Fibroblast of lung (primary cell): ENCODE results near the gene DNAH5. TPM values are rescaled to one million over a fixed set of nuclear protein-coding genes. Genes with fewer than 3 reads are reported as not detected.

Experiments used
- DNase-seq, 2 donors: peaks; one replicate each; pipeline versions ENCODE4 v3.0.0 to v3.0.0-alpha.2; 2010; ENCODE audit warnings: low read depth in 2 of 2
- H2AFZ ChIP-seq: 2 replicates; pipeline ENCODE4 v1.5.1; 2012; ENCODE audit warnings: low read length, control low read depth, inconsistent platforms
- H3K27ac ChIP-seq: 2 replicates; pipeline ENCODE4 v1.5.1; 2011; ENCODE audit warnings: low read length, control low read depth; ENCODE audit not compliant: insufficient read depth
- H3K27me3 ChIP-seq: 2 replicates; pipeline ENCODE4 v1.5.1; 2011; ENCODE audit warnings: mild to moderate bottlenecking, low read length; ENCODE audit not compliant: control insufficient read depth, insufficient read depth
- H3K36me3 ChIP-seq: 2 replicates; pipeline ENCODE4 v1.5.1; 2011; ENCODE audit warnings: low read length; ENCODE audit not compliant: control insufficient read depth, insufficient read depth
- H3K4me1 ChIP-seq: 2 replicates; pipeline ENCODE4 v1.5.1; 2011; ENCODE audit warnings: low read length; ENCODE audit not compliant: control insufficient read depth, insufficient read depth; ENCODE audit errors: extremely low read depth
- H3K4me2 ChIP-seq: 2 replicates; pipeline ENCODE4 v1.5.1; 2011; ENCODE audit warnings: low read length, control low read depth; ENCODE audit not compliant: insufficient read depth; ENCODE audit errors: extremely low read depth
- H3K4me3 ChIP-seq, 4 experiments: fragments of 200-600 bp in 1 of 4; sonication (generic) in 1 of 4; replicated peaks in 1 of 4; 2 replicates each; pipeline ENCODE4 v1.5.1; 2011 to 2016; ENCODE audit warnings: low read length in 4 of 4, low read depth in 3 of 4, mild to moderate bottlenecking in 3 of 4, control low read depth in 2 of 4, inconsistent platforms in 1 of 4, mixed read lengths in 1 of 4; ENCODE audit not compliant: insufficient read depth in 1 of 4; ENCODE audit errors: control extremely low read depth in 1 of 4
- H3K79me2 ChIP-seq: 2 replicates; pipeline ENCODE4 v1.5.1; 2012; ENCODE audit warnings: mild to moderate bottlenecking, low read length, inconsistent platforms; ENCODE audit not compliant: control insufficient read depth, insufficient read depth
- H3K9ac ChIP-seq: 2 replicates; pipeline ENCODE4 v1.5.1; 2011; ENCODE audit warnings: mild to moderate bottlenecking, low read length, control low read depth; ENCODE audit not compliant: insufficient read depth
- H3K9me3 ChIP-seq: 2 replicates; pipeline ENCODE4 v1.5.1; 2012; ENCODE audit warnings: low read depth, low read length; ENCODE audit not compliant: control insufficient read depth, insufficient read depth
- H4K20me1 ChIP-seq: 2 replicates; pipeline ENCODE4 v1.5.1; 2011; ENCODE audit warnings: low read length; ENCODE audit not compliant: control insufficient read depth, insufficient read depth; ENCODE audit errors: extremely low read depth
- CTCF ChIP-seq, 2 donors: IDR thresholded peaks in 1 of 2; conservative IDR thresholded peaks in 1 of 2; 1 replicate in 1 of 2; 2 replicates in 1 of 2; pipeline ENCODE4 v1.5.1; 2011 to 2012; ENCODE audit warnings: low read length in 2 of 2, control low read depth in 1 of 2, inconsistent platforms in 1 of 2, low read depth in 1 of 2, mild to moderate bottlenecking in 1 of 2
- EZH2 ChIP-seq: IDR thresholded peaks from 2 replicates; pipeline ENCODE4 v1.5.1; 2012; ENCODE audit warnings: low read length, control low read depth, mild to moderate bottlenecking; ENCODE audit errors: missing control alignments
- polyA plus RNA-seq, 2 donors: library from polyadenylated mRNA; depleted of rRNA in 1 of 2; stranded (reverse) in 1 of 2; unstranded in 1 of 2; fragments of >200 nt; gene quantifications; 2 replicates each; pipeline ENCODE4 v1.2.1, GENCODE V29; 2011 to 2012; ENCODE audit warnings: missing spikeins in 1 of 2
- total RNA-seq: library from RNA; depleted of rRNA; stranded (reverse); fragments of >200 nt; gene quantifications from 2 replicates; pipeline ENCODE4 v1.2.1, GENCODE V29; 2014

Gene DNAH5
- total and polyA plus RNA-seq, 2 donors (not counting 1 experiment from before 2014, with no cell fraction given) = 2.1 to 3.1 TPM

- Histone ChIP-seq H4K20me1 (no peaks in the 10 kb centered on the region), H3K27ac (no peak overlapping the region), H3K9me3 (no peaks in the 10 kb centered on the region), H3K9ac (no peak overlapping the region), H3K36me3 (peaks cover 2% of the 10 kb centered on the region), H3K79me2 (no peaks in the 10 kb centered on the region), H3K4me3 (no peak overlapping the region), H3K4me1 (peaks cover 4% of the 10 kb centered on the region), H3K4me2 (no peak overlapping the region), H2AFZ (no peak overlapping the region), H3K27me3 (peaks cover 2% of the 10 kb centered on the region)
- DNase-seq = no peak
- TF ChIP-seq CTCF (conservative IDR thresholded peaks at IDR 0.05 in 1 of 2, IDR thresholded peaks at IDR 0.05 in 1 of 2; ENCODE audit: low read depth in 1 of 2, low read length in 2 of 2) (no peak), EZH2 (no peak)
Measured at GRCh38 chr5:13973724-13974123, 29.2 kb upstream of the DNAH5 start.

- H3K79me2 ChIP-seq = no peaks in the 10 kb centered on the region
- no peak overlapping the region for H3K27ac ChIP-seq
- no peak for TF ChIP-seq EZH2
- TF ChIP-seq CTCF (conservative IDR thresholded peaks at IDR 0.05 in 1 of 2, IDR thresholded peaks at IDR 0.05 in 1 of 2; ENCODE audit: low read depth in 1 of 2, low read length in 2 of 2) = no peak
- no peaks in the 10 kb centered on the region for H4K20me1 ChIP-seq
- no peak overlapping the region for H3K4me3 ChIP-seq
- peaks cover 2% of the 10 kb centered on the region for H3K27me3 ChIP-seq
- DNase-seq = no peak
- H3K4me1 ChIP-seq = peaks cover 2% of the 10 kb centered on the region
- no peak overlapping the region for H3K4me2 ChIP-seq
- H3K9ac ChIP-seq = no peak overlapping the region
- no peak overlapping the region for H2AFZ ChIP-seq
- no peaks in the 10 kb centered on the region for H3K36me3 ChIP-seq
- H3K9me3 ChIP-seq = no peaks in the 10 kb centered on the region
Measured at GRCh38 chr5:13972029-13972428, 27.5 kb upstream of the DNAH5 start.

- DNase-seq = peak; percentile 58 to 59
- H2AFZ ChIP-seq = no peak overlapping the region
- no peak overlapping the region for H3K4me2 ChIP-seq
- H4K20me1 ChIP-seq = no peaks in the 10 kb centered on the region
- TF ChIP-seq EZH2 (no peak), CTCF (conservative IDR thresholded peaks at IDR 0.05 in 1 of 2, IDR thresholded peaks at IDR 0.05 in 1 of 2; ENCODE audit: low read depth in 1 of 2, low read length in 2 of 2) (peak; percentile 73)
- no peaks in the 10 kb centered on the region for H3K27me3 ChIP-seq
- H3K36me3 ChIP-seq = no peaks in the 10 kb centered on the region
- H3K9ac ChIP-seq = no peak overlapping the region
- no peaks in the 10 kb centered on the region for H3K4me1 ChIP-seq
- no peak overlapping the region for H3K4me3 ChIP-seq
- no peak overlapping the region for H3K27ac ChIP-seq
- H3K79me2 ChIP-seq = no peaks in the 10 kb centered on the region
- H3K9me3 ChIP-seq = no peaks in the 10 kb centered on the region
Measured at GRCh38 chr5:13957032-13957645, 12.7 kb upstream of the DNAH5 start.
